Stimulated activated CD8-positive, alpha-beta memory T cell treated with anti-CD3 and anti-CD28 coated beads, Interleukin-15, amount 100 ng/mL, for 48 hours (primary cell): ENCODE results near the gene POLR1E.
"Not testable (repeated sequence)": the region's sequence is repeated elsewhere in the genome, so short reads cannot be mapped to it uniquely, and the experiment has no call there.

ENCODE experiments used
- DNase-seq, 2 donors: peaks; one replicate each; pipeline ENCODE4 v3.0.0-alpha.2; 2020; ENCODE audit warnings: low read depth in 2 of 2

Gene POLR1E

DNA sequence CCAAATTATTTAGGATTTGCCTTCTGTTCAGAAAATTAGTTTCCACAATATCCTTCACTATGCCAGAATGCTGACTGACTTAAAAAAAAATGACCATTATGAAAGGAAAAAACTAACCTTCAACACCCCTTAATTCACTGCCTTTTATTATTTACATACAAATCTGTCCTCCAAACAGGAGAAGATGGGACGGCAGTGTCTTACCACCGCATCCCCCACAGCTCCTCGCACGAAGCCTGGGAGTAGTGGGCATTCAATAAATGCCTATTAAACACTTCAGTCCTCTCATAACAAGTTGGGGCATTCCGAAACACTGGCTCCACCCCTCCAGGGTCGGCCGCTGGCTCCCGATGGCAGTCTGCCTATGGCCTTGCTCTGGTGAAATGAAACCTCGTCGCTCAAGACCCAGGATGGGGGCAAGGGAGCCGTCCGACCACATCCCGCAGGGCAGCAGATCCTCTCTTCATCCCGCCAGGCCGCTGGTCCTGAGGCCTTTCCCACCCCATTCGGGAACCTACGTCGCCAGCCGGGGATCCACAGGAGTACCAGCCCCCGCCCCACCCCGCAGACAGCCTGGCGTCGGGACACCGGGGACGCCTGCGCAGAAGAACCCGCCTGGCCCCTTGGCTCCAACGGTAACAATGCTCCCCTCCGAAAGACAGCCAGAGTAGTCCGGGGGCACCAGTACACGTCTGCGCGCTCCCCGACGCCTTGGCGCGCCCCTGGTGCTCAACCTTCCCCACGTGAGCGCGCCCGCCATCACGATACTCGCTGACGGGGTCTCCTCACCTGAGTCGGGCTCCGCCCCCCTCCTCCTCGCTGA, 21.1 kb upstream of the POLR1E start:
- peak; percentile 42 to 63 for DNase-seq

DNA sequence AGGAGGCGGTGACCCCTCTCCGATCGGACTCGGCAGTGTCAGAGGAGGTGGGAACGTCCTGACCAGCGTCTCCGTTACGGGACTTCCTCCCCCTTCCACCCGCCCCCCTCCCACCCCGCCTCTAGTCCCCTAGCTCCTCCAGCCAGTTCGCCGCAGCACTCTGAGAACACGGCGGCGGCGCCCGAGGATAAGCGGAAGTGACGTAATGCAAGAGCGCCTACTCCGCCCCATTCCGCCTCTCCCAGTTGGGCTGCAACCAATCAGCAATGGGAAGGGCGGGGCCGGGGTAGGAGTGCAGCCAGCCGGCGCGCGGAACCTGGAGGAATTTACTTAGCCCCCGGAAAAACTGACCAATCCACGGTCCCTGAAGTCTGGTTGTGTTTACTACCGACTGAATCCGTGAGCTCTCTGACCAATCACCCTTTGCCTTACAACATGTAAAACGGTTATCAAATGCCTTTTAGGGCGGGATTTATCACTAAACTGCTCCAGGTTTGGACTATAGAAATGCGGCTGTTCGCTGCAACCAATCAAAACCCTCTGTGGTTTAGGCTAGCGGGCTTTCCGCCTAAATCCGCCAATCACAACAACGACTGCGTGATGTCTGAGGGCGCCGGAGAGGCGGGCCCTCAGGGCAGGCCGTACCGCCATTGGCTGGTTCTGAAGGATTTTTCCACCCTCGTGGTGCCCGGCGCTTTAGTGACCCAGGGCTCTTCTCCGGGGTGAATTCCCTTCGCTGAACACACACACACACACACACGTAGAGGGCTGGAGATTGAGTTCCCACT, 20.3 kb upstream of the POLR1E start, which contains the start of gene ZBTB5:
Gene ZBTB5, minus strand, starts transcription at position 202 of the 788 bp plus-strand sequence. CDS start 22,899 bp downstream, outside the sequence.
- DNase-seq, result peak; percentile 98 to 99

DNA sequence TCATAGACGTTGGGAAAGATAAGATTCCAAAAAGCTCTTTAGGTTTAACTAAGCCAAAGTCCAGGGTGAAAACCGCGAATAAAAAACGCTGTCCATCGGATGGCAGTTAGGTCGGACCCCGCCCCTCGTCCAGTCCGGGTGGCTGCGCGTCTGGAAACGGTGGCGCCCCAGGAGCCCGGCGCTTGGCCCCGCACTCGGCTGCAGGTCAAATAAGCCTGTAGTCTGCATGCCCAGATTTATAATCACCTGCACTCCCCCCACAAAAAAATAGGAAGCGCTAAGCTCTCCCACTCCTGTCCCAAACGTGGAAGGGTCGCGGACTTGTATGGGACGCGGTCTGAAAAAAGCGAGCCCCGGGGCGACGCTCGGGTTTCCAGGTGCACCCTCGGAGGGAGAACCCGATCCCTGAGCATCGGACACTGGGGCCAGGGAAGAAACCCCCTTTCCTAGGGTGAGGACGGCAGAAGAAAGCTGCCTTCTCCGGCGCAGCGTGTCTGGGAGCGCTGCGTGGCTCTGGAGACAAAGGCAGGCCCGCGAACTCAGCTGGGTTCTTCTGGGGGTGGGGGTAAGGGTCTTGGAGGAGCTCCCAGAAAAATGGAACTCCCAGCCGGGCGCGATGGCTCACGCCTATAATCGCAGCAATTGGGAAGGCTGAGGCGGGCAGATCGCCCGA, 19.6 kb upstream of the POLR1E start:
- DNase-seq, result no peak

DNA sequence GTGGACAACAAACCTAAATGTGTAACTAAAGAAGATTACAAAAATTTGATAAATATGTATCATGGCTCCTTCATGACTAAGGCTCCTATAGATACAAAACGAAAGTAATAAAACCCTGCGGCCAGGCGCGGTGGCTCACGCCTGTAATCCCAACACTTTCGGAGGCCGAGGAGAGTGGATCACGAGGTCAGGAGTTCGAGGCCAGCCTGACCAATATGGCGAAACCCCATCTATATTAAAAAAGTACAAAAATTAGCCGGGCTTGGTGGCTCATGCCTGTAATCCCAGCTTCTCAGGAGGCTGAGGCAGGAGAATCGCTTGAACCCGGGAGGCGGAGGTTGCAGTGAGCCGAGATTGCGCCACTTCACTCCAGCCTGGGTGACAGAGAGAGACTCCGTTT, 18.2 kb upstream of the POLR1E start:
- not testable (repeated sequence) for DNase-seq

DNA sequence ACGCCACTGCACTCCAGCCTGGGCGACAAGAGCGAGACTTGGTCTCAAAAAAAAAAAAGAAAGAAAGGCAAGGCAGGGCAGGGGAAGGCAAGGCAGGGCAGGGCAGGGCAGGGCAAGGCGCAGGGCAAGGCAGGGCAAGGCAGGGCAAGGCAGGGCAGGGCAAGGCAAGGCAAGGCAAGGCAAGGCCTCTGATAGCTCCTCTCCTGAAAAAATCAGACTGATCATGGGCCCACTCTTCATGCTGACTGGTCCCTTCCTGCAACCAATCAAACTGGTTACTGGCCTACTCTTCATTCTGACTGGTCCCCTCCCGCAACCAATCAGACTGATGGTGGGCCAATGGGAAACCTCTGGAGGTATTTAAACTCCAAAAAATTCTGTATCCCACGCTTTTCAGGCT, 17.1 kb upstream of the POLR1E start:
- DNase-seq, result no peak

DNA sequence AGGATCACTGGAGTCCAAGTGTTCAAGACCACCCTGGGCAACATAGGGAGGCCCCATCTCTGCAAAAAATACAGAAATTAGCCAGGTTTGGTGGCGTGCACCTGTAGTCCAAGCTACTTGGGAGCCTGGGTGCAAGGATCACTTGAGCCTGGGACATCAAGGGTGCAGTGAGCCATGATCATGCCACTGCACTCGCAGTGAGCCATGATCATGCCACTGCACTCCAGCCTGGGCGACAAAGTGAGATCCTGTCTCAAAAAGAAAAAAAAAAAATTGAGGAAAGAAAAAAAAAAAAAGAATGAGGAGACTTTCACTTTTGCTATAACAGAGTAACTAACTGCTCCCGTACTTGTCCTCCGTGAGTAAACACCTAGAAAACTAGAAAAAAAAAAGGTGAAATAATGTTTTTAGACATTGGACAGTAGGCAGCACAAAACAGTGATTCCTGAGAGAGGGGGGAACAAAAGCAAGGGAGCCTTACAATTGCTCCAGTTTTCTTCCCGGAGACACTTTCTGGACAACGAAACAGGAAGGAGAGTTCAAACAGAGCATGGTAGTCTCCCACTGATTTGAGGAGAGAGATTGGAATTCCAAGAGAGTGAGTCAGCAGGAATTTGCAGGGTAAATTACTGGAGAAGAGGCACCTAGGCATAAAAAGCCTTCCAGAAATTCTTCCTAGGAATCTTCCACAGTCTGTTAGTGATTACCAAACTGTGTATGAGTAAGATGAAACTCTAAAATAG, 13.6 kb upstream of the POLR1E start:
- no peak for DNase-seq

DNA sequence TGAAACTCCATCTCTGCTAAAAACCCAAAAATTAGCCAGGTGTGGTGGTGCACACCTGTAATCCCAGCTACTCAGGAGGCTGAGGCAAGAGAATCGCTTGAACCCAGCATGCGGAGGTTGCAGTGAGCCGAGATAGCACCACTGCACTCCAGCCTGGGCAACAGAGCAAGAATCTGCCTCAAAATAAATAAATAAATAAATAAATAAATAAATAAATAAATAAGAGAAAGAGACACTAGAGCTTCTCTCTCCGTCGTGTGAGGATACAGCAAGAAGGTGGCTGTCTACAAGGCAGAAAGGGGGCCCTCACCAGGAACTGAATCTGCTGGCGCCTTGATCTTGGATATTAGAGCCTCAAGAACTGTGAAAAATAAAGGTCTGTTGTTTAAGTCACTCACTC, 11.8 kb upstream of the POLR1E start:
- DNase-seq, result not testable (repeated sequence)

DNA sequence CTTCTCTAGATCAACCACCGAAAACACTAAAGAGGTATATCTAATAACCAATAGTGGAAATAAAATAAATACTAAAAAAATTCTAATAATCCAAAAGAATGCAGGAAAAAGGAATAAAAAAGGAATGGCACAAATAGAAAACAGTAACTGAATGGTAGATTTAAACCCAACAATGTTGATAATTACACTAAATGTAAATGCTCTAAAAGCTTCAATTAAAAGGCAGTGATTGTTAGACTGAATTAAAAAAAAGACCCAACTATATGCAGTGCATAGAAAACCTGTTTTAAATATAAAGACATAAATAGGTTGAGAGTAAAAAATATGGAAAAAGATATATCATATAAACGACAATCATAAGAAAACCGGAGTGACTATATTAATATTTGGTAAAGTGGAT, 11.3 kb upstream of the POLR1E start:
- DNase-seq, result no peak

DNA sequence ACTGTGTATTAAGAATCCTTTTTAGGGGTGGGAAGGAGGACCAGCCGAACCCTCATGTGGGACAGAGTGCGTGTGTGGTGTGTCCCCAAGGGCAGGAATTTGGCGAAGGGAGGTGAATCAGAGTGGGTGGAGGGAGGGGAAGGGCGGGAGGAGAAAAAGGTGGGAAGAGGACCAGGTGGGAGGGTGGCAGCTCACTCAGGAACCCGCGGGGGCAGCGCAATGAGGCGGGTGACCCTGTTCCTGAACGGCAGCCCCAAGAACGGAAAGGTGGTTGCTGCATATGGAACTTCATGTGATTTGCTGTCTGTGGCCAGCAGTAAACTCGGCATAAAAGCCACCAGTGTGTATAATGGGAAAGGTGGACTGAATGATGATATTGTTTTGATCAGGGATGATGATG, 8.8 kb upstream of the POLR1E start:
- DNase-seq, result no peak

DNA sequence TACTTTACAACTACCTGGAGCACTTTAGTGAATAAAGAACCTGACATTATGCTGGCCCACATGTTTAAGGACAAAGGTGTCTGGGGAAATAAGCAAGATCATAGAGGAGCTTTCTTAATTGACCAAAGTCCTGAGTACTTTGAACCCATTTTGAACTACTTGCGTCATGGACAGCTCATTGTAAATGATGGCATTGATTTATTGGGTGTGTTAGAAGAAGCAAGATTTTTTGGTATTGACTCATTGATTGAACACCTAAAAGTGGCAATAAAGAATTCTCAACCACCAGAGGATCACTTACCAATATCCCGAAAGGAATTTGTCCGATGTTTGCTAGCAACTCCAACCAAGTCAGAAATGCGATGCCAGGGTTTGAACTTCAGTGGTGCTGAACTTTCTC, 8.3 kb upstream of the POLR1E start:
- DNase-seq, result not testable (repeated sequence)

DNA sequence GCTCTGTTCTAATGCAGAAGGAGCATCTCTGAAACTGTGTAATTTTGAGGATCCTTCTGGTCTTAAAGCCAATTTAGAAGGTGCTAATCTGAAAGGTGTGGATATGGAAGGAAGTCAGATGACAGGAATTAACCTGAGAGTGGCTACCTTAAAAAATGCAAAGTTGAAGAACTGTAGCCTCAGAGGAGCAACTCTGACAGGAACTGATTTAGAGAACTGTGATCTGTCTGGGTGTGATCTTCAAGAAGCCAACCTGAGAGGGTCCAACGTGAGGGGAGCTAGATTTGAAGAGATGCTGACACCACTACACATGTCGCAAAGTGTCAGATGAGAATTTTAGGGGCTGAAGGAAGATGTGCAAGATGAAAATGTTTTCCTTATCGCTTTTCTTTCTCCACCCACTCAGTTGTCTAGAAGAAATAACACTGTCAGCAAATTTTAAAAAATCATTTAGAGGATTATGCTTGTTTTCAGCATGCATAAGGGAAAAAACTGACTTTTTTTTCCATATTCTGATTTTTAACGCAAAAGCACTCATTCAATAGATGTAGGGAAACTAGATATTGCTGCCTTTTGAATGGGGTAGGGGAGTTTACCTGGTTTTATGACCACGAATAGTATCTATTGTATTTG, 7.6 kb upstream of the POLR1E start:
- not testable (repeated sequence) for DNase-seq

DNA sequence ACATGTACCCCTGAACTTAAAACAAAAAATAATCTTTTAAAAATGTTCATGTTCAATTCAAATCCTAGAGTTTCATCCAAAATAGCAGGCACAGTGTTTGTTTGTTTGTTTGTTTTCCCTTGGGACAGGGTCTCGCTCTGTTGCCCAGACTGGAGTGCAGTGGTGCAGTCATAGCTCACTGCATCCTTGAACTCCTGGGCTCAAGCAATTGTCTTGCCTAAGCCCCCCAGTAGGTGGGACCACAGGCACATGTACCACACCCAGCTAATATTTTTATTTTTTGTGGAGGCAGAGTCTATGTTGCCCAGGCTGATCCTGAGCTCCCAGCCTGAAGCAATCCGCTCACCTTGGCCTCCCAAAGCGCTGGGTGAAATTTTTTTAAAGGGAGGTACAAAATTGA, 5.0 kb upstream of the POLR1E start:
- DNase-seq, result no peak

DNA sequence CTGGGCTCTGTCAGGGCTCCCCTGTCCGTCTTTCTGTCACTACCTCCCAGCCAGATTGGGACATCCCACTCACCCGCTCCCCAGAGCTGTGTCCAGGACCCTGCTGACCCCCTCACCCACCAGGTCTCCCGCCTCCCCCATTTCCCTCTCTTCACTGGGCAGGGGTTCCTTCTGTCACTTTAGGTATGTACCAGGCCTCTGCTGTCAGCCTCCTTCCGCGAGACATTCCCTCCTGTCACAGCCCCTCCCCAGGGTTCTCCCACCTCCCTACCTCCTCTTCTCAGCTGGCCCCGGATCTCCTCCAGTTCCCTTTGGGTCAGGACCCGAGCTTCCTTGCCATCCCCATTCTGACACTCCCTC, 488 bp downstream of the POLR1E start:
- no peak for DNase-seq

DNA sequence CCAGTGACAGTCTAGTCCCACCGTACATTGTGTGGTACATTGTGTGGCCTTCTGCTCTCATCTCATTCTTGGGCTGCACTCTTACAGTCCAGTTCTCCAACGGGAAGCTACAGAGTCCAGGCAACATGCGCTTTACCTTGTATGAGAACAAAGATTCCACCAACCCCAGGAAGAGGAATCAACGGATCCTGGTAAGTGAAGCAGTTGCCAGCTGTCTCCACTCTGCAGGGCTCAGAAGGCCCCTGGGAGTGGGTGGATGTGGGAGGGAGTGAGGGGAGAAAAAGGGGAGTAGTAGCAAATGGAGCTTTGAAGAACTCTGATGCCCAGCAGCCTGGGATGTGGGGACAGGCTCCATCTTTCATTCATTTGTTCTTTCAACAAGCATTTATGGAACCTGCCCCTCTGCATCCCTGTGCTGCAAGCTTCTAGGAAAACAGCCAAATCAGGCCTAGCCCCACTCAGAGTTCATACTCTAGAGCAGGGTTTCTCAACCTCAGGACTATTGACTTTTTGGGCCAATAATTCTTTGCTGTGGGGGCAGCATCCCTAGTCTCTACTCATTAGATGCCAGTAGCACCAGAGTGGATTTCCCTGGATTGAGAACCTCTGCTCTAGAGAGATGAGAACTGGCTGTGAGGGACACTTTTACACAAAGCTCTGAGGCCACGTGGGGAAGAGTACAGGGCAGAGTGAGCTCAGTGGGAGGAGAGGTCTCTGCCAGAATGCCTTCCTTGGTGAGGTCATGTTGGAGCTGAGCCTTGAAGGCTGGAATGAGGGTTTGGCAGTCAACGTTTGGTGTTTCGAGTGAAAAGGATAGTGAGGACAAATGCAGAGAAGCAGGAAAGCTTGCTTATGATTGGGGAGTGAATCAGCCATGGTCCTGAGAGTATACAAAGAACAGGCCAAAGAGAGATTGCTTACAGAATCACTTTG, 1.1 kb downstream of the POLR1E start:
- DNase-seq, result no peak

DNA sequence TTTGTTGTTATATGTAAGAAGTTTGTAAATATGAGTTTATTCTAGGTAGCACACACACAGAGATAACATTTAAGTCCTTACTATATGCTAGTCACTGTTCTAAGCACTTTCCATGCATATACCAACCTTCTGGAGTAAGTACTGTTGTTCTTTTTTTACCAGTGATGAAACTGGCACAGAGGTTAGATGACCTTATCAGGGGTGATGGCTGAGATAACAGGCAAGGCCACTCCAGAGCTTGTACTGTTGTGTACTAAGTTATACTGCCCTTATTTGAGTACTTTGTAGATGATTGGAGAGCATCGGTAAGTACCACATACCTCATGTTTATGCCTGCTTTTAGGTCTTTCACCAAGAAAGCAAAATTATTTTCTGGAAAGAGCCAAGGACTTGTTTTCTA, 6.2 kb downstream of the POLR1E start:
- DNase-seq, result no peak

DNA sequence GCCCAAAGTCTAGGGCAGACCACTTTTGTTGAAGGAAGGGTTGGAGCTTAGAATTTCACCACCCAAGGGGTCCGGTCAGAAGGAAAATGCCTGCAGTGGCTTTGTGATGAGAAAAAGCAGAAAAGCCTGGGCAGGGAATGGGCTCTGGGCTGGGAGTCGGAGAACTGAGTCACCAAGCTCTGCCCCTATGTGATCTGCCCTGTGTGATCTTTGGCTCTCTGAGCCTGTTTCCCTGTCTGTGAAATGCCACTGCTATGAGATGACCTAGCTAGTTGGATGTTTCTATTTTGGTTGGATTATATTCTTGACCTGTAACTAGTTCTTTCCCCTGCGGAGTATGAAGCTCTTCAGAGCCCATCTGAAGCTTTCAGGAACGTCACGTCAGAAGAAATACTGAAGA, 9.8 kb downstream of the POLR1E start:
- DNase-seq, result no peak

DNA sequence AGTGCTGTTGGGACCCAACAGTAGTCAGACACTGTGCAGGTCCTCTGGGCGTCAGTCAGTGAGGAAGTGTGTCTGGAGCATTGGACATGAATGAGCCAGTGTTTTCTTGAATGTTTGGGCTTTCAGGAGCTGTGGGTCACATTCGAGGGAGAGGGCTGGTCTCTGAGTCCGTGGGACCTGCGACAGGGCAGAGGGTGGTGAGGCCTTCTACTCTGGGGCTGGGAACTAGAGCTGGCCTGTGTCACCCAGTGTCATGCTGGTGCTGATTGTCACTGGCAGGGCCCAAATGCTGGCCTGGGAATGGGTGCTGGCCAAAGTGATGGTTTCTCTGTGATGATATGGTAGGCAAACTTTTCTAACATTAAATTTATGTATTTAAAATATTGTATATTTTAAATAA, 10.3 kb downstream of the POLR1E start:
- DNase-seq, result no peak

DNA sequence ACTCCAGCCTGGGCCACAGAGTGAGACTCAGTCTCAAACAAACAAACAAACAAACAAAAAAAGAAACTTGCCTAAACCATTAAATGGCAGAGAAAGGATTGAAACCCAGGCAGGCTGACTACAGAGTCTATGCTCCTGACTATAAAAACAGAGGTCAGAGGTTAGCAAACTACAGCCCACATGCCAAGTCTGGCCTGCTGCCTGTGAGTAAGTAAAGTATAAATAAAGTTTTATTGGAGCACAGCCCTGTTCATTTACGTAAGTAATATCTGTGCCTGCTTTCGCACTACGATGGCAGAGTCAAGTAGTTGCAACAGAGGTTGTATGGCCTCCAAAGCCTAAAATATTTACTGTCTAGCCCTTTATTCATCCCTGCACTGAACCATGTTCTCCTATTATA, 11.6 kb downstream of the POLR1E start:
- DNase-seq, result no peak

DNA sequence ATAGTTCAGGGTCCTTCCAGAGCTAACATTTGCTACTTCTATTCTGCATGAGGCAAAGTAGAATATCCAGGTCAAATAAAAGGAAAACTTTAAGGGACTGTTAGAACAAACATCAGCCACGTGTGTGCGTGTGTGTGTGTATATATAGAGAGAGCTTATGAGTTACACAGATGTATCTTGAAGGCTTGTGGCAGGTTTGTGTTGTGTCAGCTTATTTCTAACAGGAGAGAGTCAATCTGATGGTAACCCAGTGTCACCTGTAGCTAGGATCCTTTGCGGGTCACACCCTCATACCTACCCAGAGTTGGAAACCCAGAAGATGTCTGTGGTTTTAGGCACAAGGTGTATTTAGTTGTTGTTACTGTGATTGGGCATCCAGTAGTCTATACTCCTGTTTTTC, 12.7 kb downstream of the POLR1E start:
- DNase-seq, result no peak

DNA sequence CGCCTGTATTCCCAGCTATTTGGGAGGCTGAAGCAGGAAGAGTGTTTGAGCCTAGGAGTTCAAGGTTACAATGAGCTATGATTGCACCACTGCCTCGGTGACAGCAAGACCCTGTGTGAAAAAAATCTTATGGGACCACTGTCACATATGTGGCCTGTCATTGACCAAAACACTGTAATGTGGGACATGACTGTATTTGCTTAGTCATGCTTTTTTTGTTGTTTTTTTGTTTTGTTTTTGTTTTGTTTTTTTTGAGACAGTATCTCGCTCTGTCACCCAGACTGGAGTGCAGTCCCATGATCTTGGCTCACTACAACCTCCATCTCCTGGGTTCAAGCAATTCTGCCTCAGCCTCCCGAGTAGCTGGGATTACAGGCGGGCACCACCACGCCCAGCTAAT, 13.5 kb downstream of the POLR1E start:
- DNase-seq, result no peak
